HG03196 (cell line): ENCODE measurements around the gene SH3BP4.

Source experiments
- ATAC-seq: cut with Tn5 transposase; IDR thresholded peaks from one replicate; pipeline ENCODE4 v1.9.1; 2021; ENCODE audit not compliant: unreplicated experiment

Gene SH3BP4

GRCh38 chr2:234964631-234965461 is 13.0 kb downstream of the SH3BP4 start:
- no peak for ATAC-seq

DNA sequence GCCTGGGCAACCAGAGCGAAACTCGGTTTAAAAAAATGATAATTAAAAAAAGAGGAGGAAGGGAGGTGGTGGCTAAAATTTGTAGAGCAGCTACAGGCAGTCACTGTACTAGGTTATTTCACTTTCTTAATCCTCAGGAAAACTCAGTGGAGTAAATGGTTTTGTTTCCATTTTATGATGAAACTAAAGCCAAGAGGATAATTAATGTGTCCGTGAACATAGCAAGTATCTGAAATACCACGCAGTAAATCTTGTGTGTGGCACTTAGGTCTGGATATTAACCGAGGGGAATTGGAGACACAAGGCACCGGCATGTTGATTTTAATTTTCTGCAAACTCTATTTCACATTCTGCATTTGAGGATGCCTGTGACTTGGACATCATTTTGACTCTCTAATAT is 14.5 kb downstream of the SH3BP4 start:
- ATAC-seq = no peak

DNA sequence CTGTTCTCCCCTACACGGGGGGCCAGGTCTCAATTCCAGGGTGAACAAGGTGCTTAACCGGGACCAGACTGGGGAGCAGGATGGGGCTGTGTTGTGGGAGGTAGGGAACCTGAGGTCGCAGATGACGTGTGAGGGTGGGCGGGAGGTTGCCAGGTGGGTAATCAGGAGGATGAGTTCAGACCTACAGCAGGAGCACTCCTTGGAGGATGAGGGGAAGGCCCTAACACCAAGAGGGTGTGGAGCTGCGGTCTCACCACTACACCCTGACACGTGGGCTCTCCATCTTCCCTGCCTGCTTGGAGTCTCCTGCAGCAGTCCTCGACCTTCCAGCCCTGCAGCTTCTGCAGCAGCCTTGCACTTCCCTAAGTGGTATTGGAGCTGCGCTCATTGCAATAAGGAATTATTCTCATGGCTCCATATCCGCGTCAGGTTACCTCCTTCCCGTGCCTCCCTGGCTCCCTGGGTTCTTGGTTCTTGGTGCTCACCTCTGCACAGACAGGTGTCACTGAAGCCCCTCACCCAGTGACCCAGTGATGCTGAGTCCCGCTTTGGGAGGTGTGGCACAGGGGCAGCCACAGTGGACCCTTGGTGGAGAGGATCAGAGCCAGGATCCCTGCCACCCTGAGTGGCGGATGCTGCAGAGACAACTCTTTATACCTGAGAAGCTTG is 15.5 kb downstream of the SH3BP4 start:
- ATAC-seq = no peak

- no peak for ATAC-seq
Observed at GRCh38 chr2:234967870-234968208, 16.0 kb downstream of the SH3BP4 start.

GRCh38 chr2:234968631-234969305 is 17.0 kb downstream of the SH3BP4 start:
- no peak for ATAC-seq

GRCh38 chr2:234969306-234970098 is 17.7 kb downstream of the SH3BP4 start:
- ATAC-seq = no peak

DNA sequence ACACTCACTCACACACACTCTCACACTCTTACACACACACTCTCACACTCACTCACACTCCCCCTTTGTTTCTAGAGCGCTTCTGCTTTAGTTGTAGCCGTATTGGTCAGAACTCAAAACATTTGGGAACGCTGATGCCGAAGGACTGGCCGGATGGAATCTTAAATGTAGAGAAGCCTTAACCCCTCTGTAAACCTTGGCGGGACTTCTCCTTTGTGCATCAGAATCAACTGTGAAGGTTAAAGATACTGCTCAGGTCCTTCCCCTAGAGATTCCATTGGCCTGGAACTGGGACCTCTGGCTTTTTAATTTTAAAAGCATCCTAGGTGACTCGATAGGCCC is 18.3 kb downstream of the SH3BP4 start:
- ATAC-seq = no peak

GRCh38 chr2:234970477-234970882 is 18.7 kb downstream of the SH3BP4 start:
- ATAC-seq = no peak

DNA sequence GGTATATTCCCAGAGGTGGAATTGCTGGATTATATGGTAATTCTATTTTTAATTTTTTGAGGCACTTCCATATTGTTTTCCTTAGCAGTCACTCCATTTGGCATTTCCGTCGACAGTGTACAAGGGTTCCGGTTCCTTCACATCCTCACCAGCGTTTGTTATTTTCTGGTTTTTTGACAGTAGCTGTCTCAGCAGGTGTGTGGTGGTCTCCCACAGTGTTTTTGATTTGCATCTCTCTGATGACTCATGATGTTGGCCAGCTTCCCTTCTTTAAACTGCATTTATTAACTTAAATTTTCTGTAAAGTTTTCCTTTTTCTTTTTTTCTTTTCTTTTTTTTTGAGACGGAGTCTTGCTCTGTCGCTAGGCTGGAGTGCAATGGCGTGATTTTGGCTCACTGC is 19.7 kb downstream of the SH3BP4 start:
- ATAC-seq = no peak

DNA sequence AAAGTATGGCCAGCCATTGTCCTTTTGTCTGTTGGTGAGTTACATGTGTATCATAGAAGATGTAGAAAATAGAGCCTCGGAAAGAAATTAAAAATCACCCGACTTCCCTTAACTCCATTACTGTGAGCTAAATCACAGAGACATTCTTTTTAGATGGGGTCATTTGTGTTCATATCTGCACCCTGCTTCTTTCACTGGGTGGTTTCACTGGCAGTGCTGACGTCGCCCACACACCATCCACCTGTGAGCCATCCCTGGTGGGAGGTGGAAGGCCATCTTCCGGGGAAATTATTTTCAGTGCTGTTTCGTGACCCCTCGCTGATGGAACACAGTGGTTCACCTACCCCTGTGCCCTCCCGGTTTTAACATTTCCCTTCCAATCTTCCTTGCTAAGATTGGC is 21.2 kb downstream of the SH3BP4 start:
- no peak for ATAC-seq

DNA sequence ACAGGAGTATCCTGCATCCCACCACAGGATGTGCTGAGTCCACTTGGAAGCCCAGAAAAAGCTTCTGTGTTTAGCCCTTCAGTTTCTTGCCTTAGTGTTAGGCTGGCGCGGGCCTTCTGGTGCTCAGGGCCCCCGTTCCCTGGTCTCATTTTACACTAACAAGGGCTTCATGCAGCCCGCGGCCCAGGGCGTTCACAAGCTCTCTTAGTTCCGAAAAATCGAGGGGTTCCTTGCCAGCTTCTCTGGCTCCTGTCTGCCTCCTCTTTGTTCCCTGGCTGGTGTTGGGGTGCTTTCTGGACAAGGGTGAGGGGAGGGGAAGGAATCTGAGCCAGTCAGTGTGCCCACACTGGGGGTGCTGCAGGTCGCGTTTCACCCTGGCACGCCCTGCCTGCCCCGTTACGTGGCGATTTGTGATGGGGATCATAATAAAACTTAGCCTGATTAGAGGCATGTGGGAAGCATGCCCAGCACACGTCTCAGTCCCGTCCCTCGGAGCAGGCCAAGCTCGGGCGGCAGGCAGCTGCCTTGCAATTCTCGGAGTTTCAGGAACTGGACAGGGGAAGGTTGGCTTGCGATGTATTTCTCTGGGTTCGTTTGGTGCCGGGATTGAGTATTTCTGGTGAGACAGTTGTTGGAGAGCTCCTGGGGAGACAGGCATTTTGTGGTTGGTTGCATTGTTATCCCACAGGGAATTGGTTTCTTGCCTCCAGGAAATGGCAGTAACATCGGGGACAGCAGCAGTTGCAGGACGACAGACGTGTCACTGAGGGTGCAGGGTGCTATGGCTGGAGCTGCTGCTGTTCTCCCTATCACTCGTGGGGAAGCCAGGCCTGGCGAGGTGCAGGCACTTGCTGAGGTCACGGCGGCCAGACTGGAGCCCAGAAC is 22.9 kb downstream of the SH3BP4 start:
- ATAC-seq = no peak

GRCh38 chr2:234975611-234976010 is 23.8 kb downstream of the SH3BP4 start:
- no peak for ATAC-seq

- ATAC-seq = no peak
Observed at GRCh38 chr2:234976479-234977227, 24.8 kb downstream of the SH3BP4 start.

DNA sequence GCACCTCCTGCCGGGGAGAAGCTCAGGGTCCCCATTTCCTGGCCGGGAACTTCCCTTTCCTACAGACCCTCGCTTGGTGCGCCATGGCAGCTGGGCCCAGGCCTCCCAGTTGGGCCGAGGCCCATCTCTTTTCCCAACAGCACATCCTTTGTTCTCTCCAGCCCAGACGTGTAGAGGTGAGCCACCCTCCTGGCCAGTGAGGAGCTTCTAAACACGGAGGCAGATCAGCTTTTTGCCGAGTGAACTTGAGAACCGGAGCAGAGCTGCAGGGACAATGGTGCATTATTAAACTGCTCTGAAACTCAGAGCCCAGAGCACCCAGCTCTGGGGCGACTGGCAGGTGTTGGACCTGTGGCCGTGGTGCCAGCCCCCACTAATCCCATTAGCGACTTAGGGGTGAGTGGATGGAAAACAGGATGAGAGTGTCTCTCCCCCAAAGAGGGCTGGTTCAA is 25.4 kb downstream of the SH3BP4 start:
- no peak for ATAC-seq

GRCh38 chr2:234978466-234979203 is 26.8 kb downstream of the SH3BP4 start:
- no peak for ATAC-seq

- no peak for ATAC-seq
Observed at GRCh38 chr2:234979204-234980167, 27.7 kb downstream of the SH3BP4 start.

DNA sequence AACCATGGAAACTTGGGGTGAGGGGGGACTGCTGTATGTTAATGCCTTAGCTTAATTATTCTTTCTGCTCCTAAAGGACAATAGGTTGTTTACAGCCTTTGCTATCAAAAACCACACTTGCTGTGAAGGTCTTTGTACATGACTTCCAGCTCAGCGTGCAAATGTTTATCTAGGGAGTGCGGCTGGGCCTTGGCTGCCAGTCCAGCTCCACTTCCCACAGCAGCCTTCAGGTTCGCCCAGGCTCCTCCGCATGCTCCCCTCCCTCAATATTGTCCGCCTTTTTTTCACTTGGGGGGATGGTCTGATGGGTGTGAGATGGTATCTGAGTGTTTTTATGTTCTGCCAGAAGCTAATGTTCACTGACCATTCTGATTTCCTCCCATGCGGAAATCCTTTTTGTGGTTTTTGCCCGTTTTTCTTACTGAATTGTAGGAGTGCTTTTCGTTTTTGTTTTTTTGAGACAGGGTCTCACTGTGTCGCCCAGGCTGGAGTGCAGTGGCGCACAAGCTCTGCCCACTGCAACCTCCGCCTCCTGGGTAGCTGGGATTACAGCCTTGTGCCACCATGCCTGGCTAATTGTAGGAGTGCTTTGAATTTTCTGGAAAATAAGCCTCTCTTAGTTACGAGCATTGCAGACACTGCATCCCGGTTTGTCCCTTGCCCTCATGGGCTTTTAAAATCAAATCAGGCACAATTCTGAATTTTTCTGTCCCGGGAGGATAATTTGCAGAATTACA is 28.8 kb downstream of the SH3BP4 start:
- no peak for ATAC-seq
